Urinary bladder (tissue), 4 donors: ENCODE results near the gene GABRB1. TPM values are rescaled to one million over a fixed set of nuclear protein-coding genes. Genes with fewer than 3 reads are reported as not detected.

Experiments
- DNase-seq: peaks from one replicate; pipeline ENCODE4 v3.0.0-alpha.2; 2015; ENCODE audit errors: extremely low spot score
- H3K27ac ChIP-seq: one replicate; pipeline ENCODE4 v1.5.1; 2013; ENCODE audit warnings: low read depth, mild to moderate bottlenecking, moderate library complexity
- H3K36me3 ChIP-seq: one replicate; pipeline ENCODE4 v1.6.1; 2013; ENCODE audit warnings: mild to moderate bottlenecking, moderate library complexity; ENCODE audit not compliant: insufficient read depth
- H3K4me1 ChIP-seq: one replicate; pipeline ENCODE4 v1.6.1; 2013; ENCODE audit warnings: mild to moderate bottlenecking, moderate library complexity; ENCODE audit not compliant: insufficient read depth
- H3K4me3 ChIP-seq: one replicate; pipeline ENCODE4 v1.5.1; 2013; ENCODE audit warnings: low read depth, low read length
- WGBS: extraction: QIAGEN DNeasy Blood & Tissue Kit; methylation state at CpG from one replicate; pipeline ENCODE4 v1.1.7; 2013; 5-methylcytosine and 5-hydroxymethylcytosine counted together
- polyA plus RNA-seq: library from polyadenylated mRNA; stranded (reverse); fragments of 200-250 nt; gene quantifications from one replicate; pipeline ENCODE4 v1.2.3, GENCODE V29; 2013
- total RNA-seq: library from RNA; depleted of rRNA; stranded (reverse); fragments of >200 nt; gene quantifications from one replicate; pipeline ENCODE4 v1.2.3, GENCODE V29; 2014
- donor health status: healthy with polysubstance abuse.
- donor health status: healthy.

The GABRB1 gene
- total and polyA plus RNA-seq, 2 donors = 0.79 TPM; not detected in 1

DNA sequence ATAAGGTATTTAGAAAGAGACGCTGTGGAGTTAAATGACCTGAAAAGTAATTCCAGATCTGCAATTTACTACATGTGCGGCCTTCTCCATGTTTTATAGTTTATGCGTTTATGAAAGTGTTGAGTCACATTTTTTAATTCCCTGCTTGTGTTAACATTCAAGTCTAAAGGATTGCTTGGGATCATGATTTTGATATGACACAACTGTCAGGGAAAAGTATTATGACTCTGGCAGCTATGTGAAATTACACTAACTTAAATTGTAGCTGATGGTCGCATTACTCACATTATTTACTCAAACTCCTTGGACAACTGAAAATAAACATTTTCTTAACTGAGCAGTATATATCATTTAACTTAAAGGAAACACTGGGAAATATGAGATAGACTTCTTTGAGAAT, 14.3 kb upstream of the GABRB1 start:
- DNase-seq = no peak
- Histone ChIP-seq H3K36me3 (no peaks in the 10 kb centered on the region), H3K4me1 (no peaks in the 10 kb centered on the region), H3K4me3 (no peak overlapping the region), H3K27ac (no peak overlapping the region)
- 56% methylated on average over 4 of the region's 4 CpGs for WGBS

DNA sequence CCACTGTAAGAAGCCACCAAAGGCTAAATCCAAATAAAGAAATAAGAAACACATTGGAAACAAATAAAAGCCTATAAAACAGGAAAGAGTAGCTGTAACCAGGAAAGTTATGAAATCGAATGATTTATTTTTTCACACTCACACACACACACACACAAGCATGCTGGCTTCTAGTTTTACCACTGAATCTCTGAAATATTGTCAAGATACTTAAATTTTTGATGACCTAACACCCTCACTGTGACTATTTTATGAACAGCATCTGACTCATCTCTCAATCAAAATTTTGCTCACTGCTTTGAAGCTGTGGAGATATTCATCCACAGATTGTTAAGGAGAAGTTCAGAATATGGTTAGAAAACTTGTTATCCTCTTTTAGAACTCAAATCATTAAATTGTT, 13.9 kb upstream of the GABRB1 start:
- H3K27ac ChIP-seq = no peak overlapping the region
- 77% methylated on average over 1 of the region's 1 CpG for WGBS
- no peaks in the 10 kb centered on the region for H3K36me3 ChIP-seq
- H3K4me3 ChIP-seq = no peak overlapping the region
- no peaks in the 10 kb centered on the region for H3K4me1 ChIP-seq
- DNase-seq = no peak

DNA sequence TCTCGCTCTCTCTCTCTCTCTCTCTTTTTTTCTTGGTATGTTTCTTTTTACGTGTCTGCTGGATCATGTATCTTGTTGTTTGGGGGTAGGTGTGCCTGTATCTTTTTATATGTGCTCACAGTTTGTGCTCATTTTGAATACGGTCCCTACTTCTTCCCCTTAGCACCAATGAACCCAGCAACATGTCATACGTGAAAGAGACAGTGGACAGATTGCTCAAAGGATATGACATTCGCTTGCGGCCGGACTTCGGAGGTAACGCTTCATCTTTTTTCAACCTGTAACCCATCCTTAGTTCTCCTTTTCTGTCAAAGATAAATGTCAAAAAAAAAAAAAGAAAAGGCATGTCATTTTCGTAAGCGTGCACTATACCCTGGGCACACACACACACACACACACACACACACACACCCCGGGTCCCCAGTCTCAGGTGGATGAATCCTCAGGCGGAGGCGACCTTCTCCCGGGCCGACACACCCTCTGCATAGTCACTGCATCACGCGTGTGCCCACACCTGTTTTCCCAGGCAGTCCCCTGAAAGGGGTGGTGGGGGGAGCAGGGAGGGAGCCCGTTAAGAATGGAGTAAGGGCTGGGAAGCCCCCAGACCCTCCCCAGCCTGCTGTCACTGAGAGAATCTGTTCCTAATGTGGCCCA, 511 bp downstream of the GABRB1 start:
- H3K36me3 ChIP-seq = no peaks in the 10 kb centered on the region
- WGBS = 1% methylated on average over 19 of the region's 19 CpGs
- no peaks in the 10 kb centered on the region for H3K4me1 ChIP-seq
- DNase-seq = no peak
- no peak overlapping the region for H3K27ac ChIP-seq
- no peak overlapping the region for H3K4me3 ChIP-seq

DNA sequence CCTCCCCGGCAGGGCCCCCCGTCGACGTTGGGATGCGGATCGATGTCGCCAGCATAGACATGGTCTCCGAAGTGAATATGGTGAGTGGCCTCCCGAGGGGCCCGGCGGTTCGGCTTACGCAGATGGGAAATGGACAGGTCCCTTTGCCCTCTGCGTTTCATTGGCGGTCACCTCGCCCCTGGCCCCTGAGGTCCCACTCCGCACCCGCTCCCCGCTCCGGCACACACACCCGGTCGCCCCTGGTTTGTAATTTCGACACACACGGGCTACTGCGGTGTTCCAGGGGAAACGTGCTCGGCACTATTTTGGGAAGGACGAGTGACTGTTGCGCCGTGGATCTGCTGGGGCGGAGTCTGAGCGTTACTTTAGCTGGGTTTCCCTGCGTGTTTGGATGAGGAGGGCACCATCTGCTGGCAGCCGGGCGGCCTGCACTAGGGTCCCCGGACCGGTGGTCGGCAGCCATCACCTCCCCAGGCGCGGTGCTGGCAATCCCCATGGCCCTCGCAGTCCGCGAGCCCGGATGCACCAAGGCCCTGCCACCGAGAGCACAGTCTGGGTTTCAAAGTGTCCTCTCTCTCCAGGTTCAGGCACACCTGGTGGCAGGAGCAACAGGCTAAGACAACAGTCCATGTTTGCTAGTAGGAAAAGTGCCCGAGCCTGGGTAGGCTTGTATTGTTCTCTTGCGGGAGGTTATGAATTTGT, 1.2 kb downstream of the GABRB1 start:
- Histone ChIP-seq H3K27ac (no peak overlapping the region), H3K4me1 (no peaks in the 10 kb centered on the region), H3K36me3 (no peaks in the 10 kb centered on the region), H3K4me3 (no peak overlapping the region)
- DNase-seq = peak; percentile 21
- WGBS = 3% methylated on average over 47 of the region's 47 CpGs

DNA sequence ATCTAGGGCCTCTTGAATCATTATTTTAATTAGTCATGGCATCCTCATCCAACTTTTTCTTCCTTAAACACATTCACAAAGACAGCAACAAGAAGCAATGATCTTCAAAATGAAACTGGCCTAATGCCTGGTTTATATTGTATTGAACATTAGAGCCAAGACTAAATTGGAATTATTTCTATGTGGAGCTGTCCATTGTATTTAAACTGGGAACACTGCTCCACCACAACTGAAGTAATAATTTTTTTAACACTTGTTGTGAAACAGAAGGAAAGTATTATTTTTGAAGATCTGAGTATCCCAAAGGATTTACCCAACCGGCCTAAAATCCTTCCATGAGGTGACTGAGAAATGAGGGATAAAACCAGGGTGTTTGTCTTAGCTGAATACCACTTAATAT, 6.9 kb downstream of the GABRB1 start:
- Histone ChIP-seq H3K4me3 (no peak overlapping the region), H3K27ac (no peak overlapping the region), H3K4me1 (no peaks in the 10 kb centered on the region), H3K36me3 (no peaks in the 10 kb centered on the region)
- no peak for DNase-seq
- 72% methylated on average over 1 of the region's 1 CpG for WGBS

DNA sequence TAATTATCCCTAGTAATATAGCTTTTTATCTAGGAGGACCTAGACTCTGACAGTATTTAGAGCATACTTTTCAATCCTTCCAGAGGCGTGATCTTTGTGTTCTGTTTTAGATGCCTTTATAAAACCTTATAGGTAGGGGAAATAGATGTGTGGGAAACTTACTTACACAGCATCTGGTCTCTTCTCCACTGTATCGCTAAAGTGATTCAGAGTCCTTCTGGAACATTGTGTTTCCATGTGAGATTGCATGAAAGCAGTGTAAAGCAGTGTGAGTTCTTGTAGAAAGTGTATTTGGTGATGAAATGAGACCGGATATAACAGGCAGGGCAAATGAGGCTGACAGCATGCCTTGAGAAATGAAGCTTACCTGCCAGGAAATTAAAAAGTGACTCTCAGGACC, 9.5 kb downstream of the GABRB1 start:
- no peaks in the 10 kb centered on the region for H3K4me1 ChIP-seq
- H3K27ac ChIP-seq = no peak overlapping the region
- 86% methylated on average over 3 of the region's 3 CpGs for WGBS
- H3K36me3 ChIP-seq = no peaks in the 10 kb centered on the region
- no peak for DNase-seq
- H3K4me3 ChIP-seq = no peak overlapping the region

DNA sequence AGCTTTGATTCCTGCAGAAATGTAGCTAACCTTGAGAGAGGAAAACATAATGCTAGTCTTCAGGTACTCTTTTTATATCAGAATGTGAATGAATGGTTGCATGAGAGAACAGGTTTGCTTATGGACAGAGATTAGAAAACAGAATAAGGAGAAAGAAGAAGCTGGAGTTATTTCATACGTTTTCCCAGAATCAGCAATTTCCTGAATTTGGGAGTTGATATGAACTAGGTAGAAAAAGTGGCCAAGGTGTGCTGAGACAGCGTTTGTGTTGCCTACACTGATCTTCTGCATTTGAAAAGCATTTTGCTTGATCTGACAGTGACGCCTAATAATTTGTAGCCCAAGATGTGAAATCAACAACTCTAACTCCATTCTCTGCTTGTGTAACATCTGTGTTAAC, 12.5 kb downstream of the GABRB1 start:
- DNase-seq = no peak
- H3K36me3 ChIP-seq = no peaks in the 10 kb centered on the region
- 68% methylated on average over 3 of the region's 3 CpGs for WGBS
- no peaks in the 10 kb centered on the region for H3K4me1 ChIP-seq
- H3K4me3 ChIP-seq = no peak overlapping the region
- no peak overlapping the region for H3K27ac ChIP-seq

DNA sequence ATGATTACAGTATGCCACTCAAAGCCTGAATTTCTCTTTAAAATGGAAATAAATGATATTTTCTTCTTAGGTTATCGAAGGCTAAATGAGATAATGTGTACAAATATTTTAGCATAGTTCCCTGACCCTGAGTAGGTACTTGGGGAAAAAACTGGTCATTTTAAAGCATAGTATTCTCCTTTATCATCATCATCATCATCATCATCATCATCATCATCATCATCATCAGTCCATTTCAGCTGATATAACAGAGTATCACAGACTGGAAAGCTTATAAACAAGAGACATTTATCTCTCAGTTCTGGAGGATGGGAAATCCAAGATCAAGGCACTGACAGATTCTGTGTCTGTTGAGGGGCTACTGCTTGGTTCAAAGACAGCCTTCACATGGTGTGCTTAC, 13.9 kb downstream of the GABRB1 start:
- H3K4me3 ChIP-seq = no peak overlapping the region
- H3K27ac ChIP-seq = no peak overlapping the region
- 82% methylated on average over 1 of the region's 1 CpG for WGBS
- no peak for DNase-seq
- H3K4me1 ChIP-seq = no peaks in the 10 kb centered on the region
- H3K36me3 ChIP-seq = no peaks in the 10 kb centered on the region

DNA sequence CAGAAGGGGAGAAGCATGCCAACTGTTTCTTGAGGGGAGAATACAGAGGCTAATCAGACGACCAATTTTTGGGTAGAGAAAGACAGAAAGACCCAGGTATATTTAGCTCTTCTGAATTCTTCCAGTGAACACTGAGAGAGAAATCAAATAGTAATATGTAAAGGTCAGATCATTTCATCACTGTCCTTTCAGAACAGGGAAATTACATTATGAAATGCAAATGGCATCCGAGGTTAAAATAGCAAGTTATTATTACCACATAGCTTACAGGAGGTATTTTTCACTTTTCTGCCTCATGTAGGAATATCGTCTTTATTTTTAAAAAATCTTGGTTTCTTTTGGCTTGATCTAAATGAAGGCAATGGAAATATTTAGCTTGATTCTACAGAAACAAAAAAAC, 18.0 kb downstream of the GABRB1 start:
- no peak for DNase-seq
- WGBS = 67% methylated on average over 3 of the region's 3 CpGs
- Histone ChIP-seq H3K27ac (no peak overlapping the region), H3K4me3 (no peak overlapping the region), H3K4me1 (no peaks in the 10 kb centered on the region), H3K36me3 (no peaks in the 10 kb centered on the region)

DNA sequence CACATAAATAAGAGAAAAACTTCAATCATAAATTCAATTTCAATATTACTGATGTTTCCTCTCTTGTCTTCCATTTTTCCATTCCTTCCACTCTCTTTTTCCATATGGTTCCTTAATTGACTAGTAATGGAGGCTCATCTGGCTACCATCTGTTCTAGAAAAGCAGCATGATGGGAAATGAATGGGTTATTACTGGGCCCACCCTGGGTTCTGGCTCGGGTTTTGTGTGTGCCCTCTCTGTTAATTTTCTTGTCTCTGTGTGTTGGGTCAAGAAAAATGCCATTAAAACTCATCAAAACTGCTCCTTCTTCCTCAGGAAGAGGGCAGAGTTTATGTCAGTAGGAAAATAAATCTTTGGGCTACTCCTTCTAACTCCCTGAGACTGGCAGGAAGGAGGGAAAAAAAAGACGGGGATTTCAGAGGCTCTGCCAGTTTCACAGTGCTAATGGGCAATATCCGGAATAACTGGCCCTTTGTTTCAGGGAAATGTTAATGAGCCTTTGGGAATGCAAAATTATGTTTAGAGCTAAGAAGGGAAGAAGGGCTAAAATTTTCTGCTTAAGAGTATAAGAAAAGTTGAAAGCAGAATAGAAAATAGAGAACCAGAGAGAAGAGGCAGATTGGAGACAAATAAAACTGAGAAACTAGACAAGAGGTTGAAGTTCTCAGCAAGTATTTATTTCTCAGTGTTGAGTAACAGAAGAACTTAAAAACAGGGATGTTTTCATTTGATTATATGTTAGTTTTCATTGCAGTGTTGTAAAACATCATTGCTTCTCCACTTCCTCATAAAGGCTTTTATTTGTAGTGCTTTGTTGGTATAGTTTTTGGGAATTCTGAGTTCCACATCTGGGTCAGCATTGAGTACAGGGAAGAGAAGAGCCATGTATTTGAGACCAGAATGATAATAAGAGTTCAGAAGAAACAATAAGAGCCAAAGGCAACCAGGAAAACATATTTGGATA, 19.7 kb downstream of the GABRB1 start:
- H3K27ac ChIP-seq = no peak overlapping the region
- WGBS = 37% methylated on average over 3 of the region's 3 CpGs
- no peak for DNase-seq
- H3K4me1 ChIP-seq = no peaks in the 10 kb centered on the region
- no peak overlapping the region for H3K4me3 ChIP-seq
- H3K36me3 ChIP-seq = no peaks in the 10 kb centered on the region

DNA sequence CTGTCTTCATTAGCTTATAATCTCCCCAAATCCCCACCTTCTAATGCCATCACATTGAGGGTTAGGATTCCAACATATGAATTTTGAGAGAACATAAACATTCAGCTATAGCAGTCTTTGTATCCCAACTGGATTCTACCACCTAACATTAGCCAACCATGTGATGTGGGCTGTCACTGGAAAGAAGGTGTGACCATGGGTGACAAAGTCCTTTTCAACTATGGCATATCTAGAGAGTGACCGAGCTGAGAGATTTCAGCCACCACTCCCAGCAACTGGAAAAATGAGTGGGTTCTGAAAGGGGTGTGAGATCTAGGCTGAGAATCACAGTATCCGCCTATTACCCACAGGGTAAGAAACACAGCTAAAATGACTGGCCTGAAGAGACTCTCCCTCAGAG, 22.1 kb downstream of the GABRB1 start:
- Histone ChIP-seq H3K4me3 (no peak overlapping the region), H3K36me3 (no peaks in the 10 kb centered on the region), H3K27ac (no peak overlapping the region), H3K4me1 (no peaks in the 10 kb centered on the region)
- no peak for DNase-seq
- 89% methylated on average over 2 of the region's 2 CpGs for WGBS

DNA sequence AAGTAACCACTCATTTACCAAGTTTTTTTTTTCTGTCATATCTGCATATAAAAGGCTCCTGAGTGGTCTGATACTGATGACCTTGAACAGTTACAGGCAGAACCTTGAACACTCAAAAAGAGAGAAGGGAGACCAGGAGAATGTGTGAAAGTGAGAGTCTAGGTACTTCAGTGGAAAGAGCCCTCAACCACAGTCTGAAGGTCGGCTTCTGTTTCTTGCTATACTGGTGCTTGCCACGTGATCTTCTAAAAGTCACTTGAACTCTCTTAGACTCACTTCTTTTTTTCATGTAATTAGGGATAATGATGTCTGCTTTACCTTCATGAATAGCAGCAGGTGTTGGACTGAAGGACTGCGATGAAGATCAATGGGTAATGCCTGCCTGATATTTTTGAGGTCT, 22.8 kb downstream of the GABRB1 start:
- Histone ChIP-seq H3K4me3 (no peak overlapping the region), H3K36me3 (no peaks in the 10 kb centered on the region)

DNA sequence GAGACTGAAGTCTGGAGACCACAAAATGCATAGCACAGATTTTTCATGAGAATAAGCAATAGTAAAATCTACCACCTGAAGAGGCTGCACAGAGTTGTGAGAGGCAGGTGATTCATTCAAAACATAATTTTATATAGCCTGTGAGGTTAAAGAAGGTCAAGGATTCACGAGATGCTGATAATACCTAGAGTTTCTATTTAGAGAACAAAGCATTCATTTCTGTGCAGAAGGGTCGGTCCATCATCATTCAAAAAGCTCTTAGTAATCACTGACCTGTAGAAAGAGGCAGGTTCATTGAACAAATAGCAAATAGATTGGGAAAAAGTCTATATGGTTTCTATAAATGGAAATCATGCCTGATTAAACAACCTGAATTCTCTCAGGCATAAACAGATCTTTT, 26.6 kb downstream of the GABRB1 start:
- H3K4me1 ChIP-seq = no peaks in the 10 kb centered on the region
- DNase-seq = no peak
- no peak overlapping the region for H3K4me3 ChIP-seq
- no peak overlapping the region for H3K27ac ChIP-seq
- H3K36me3 ChIP-seq = no peaks in the 10 kb centered on the region
- 46% methylated on average over 2 of the region's 2 CpGs for WGBS

More for the DNA sequence above, 22.8 kb downstream of the GABRB1 start:
- Histone ChIP-seq H3K4me1 (no peaks in the 10 kb centered on the region), H3K27ac (no peak overlapping the region)
- WGBS = 86% methylated on average over 3 of the region's 3 CpGs
- DNase-seq = no peak

DNA sequence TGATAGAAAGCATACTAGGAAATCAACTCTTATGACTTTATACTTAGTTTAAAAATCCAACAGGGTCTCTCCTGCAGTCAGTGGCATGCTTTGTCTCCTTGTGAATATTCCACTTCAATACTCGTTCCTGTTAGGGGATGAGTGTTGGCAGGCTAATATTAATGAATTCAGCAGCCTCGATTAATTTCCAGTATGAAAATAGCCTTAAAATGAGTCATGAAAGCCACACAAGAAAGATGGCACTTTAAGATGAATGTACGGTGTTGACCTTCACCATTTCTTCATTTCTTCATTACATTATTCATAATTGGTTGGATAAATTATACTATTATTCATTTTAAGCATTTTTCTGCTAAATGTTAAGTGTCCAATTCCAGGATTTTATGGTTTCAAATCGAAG, 29.2 kb downstream of the GABRB1 start:
- 66% methylated on average over 4 of the region's 4 CpGs for WGBS
- no peak overlapping the region for H3K27ac ChIP-seq
- H3K36me3 ChIP-seq = no peaks in the 10 kb centered on the region
- DNase-seq = no peak
- no peak overlapping the region for H3K4me3 ChIP-seq
- no peaks in the 10 kb centered on the region for H3K4me1 ChIP-seq
